Thoracic aorta (tissue), 2 donors: ENCODE measurements around the gene ZNF275. TPM values are rescaled to one million over a fixed set of nuclear protein-coding genes. Genes with fewer than 3 reads are reported as not detected.

ENCODE experiments used
- ATAC-seq: fragments of 150-250 bp; one replicate; pipeline ENCODE4 v1.8.0; 2017; ENCODE audit warnings: low read depth; ENCODE audit not compliant: insufficient number of reproducible peaks, low FRiP score
- DNase-seq: peaks from one replicate; pipeline ENCODE4 v3.0.0-alpha.2; 2020; ENCODE audit warnings: low spot score
- H3K27ac ChIP-seq, 2 donors: fragments of 200-600 bp; sonication (generic); 1 replicate in 1 of 2; 2 replicates in 1 of 2; pipeline ENCODE4 v1.5.1; 2016; ENCODE audit warnings: mild to moderate bottlenecking in 2 of 2, moderate library complexity in 2 of 2
- H3K27me3 ChIP-seq: fragments of 200-600 bp; sonication (generic); replicated peaks from 2 replicates; pipeline ENCODE4 v1.6.0; 2016; ENCODE audit warnings: mild to moderate bottlenecking; ENCODE audit not compliant: insufficient read depth
- H3K36me3 ChIP-seq: fragments of 200-600 bp; sonication (generic); one replicate; pipeline ENCODE4 v1.5.1; 2016
- H3K4me1 ChIP-seq, 2 donors: fragments of 200-600 bp; sonication (generic); 1 replicate in 1 of 2; 2 replicates in 1 of 2; pipeline versions ENCODE4 v1.5.1 to v1.6.0; 2016; ENCODE audit warnings: low read depth in 2 of 2, mild to moderate bottlenecking in 1 of 2; ENCODE audit not compliant: control insufficient read depth in 1 of 2
- H3K4me3 ChIP-seq: fragments of 200-600 bp; sonication (generic); 2 replicates; pipeline ENCODE4 v1.5.1; 2016; ENCODE audit warnings: mild to moderate bottlenecking
- H3K9me3 ChIP-seq: fragments of 200-600 bp; sonication (generic); 2 replicates; pipeline ENCODE4 v1.5.1; 2016
- CTCF ChIP-seq: fragments of 200-600 bp; sonication (generic); IDR thresholded peaks from one replicate; pipeline ENCODE4 v1.5.1; 2019; ENCODE audit warnings: antibody characterized with exemption
- total RNA-seq, 2 donors: library from RNA; depleted of rRNA; stranded (reverse); fragments of >200 nt; gene quantifications; one replicate each; pipeline versions ENCODE4 v1.1.0 to v1.2.3, GENCODE V29; 2016

The ZNF275 gene
- total RNA-seq, 2 donors from 2014 or later, result 14.5 to 17.1 TPM

GRCh38 chrX:153351981-153352380 is 18.0 kb downstream of the ZNF275 start:
- Histone ChIP-seq H3K27ac (no peak overlapping the region), H3K4me1 (no peaks in the 10 kb centered on the region), H3K27me3 (no peaks in the 10 kb centered on the region), H3K9me3 (no peaks in the 10 kb centered on the region), H3K4me3 (no peak overlapping the region), H3K36me3 (peaks cover 9% of the 10 kb centered on the region)
- no peak for DNase-seq
- TF ChIP-seq CTCF, result no peak
- ATAC-seq, result no peak

GRCh38 chrX:153352858-153353257 is 18.9 kb downstream of the ZNF275 start:
- Histone ChIP-seq H3K4me1 (no peaks in the 10 kb centered on the region), H3K4me3 (no peak overlapping the region), H3K36me3 (peaks cover 3% of the 10 kb centered on the region), H3K27ac (no peak overlapping the region), H3K27me3 (no peaks in the 10 kb centered on the region), H3K9me3 (no peaks in the 10 kb centered on the region)
- no peak for TF ChIP-seq CTCF
- DNase-seq (no peak), ATAC-seq (no peak)

GRCh38 chrX:153353416-153353815 is 19.5 kb downstream of the ZNF275 start:
- H3K36me3 ChIP-seq, result no peaks in the 10 kb centered on the region
- H3K4me1 ChIP-seq, result no peaks in the 10 kb centered on the region
- no peak for TF ChIP-seq CTCF
- no peak for ATAC-seq
- H3K4me3 ChIP-seq, result no peak overlapping the region
- no peaks in the 10 kb centered on the region for H3K27me3 ChIP-seq
- H3K27ac ChIP-seq, result no peak overlapping the region
- no peak for DNase-seq
- H3K9me3 ChIP-seq, result no peaks in the 10 kb centered on the region

- no peak for TF ChIP-seq CTCF
- Histone ChIP-seq H3K4me3 (no peak overlapping the region), H3K27me3 (no peaks in the 10 kb centered on the region), H3K36me3 (no peaks in the 10 kb centered on the region), H3K27ac (no peak overlapping the region), H3K4me1 (no peaks in the 10 kb centered on the region), H3K9me3 (no peaks in the 10 kb centered on the region)
- DNase-seq (no peak), ATAC-seq (no peak)
These were observed 23.9 kb downstream of the ZNF275 start for GRCh38 chrX:153357877-153358276.

- Histone ChIP-seq H3K27me3 (no peaks in the 10 kb centered on the region), H3K4me1 (no peaks in the 10 kb centered on the region), H3K9me3 (no peaks in the 10 kb centered on the region), H3K27ac (no peak overlapping the region), H3K36me3 (no peaks in the 10 kb centered on the region), H3K4me3 (no peak overlapping the region)
- TF ChIP-seq CTCF, result no peak
- DNase-seq, result no peak
- no peak for ATAC-seq
These were observed 27.9 kb downstream of the ZNF275 start for GRCh38 chrX:153361781-153362397.
